Osteoblast (primary cell): ENCODE data around the gene LRBA. TPM values are rescaled to one million over a fixed set of nuclear protein-coding genes. Genes with fewer than 3 reads are reported as not detected.
"Not testable (repeated sequence)": the region's sequence is repeated elsewhere in the genome, so short reads cannot be mapped to it uniquely, and the experiment has no call there.

Source experiments
- DNase-seq: peaks from one replicate; pipeline ENCODE4 v3.0.0; 2011; ENCODE audit warnings: low spot score, mixed read lengths; ENCODE audit not compliant: insufficient read length; ENCODE audit errors: missing footprints
- H2AFZ ChIP-seq: 2 replicates; pipeline ENCODE4 v1.6.0; 2011; ENCODE audit warnings: mild to moderate bottlenecking, low read length
- H3K27ac ChIP-seq: 2 replicates; pipeline ENCODE4 v1.5.1; 2011; ENCODE audit warnings: mild to moderate bottlenecking, low read depth, low read length, moderate library complexity
- H3K27me3 ChIP-seq: 2 replicates; pipeline ENCODE4 v1.6.0; 2012; ENCODE audit warnings: mild to moderate bottlenecking, control low read depth, inconsistent platforms, low read length, moderate library complexity; ENCODE audit not compliant: insufficient read depth
- H3K36me3 ChIP-seq: 2 replicates; pipeline ENCODE4 v1.5.1; 2011; ENCODE audit warnings: mild to moderate bottlenecking, low read length, control low read depth, moderate library complexity; ENCODE audit not compliant: insufficient read depth
- H3K4me1 ChIP-seq: 2 replicates; pipeline ENCODE4 v1.5.1; 2011; ENCODE audit warnings: mild to moderate bottlenecking, low read length, control low read depth, moderate library complexity; ENCODE audit not compliant: insufficient read depth
- H3K4me2 ChIP-seq: 2 replicates; pipeline ENCODE4 v1.6.0; 2011; ENCODE audit warnings: mild to moderate bottlenecking, low read length; ENCODE audit not compliant: insufficient read depth
- H3K4me3 ChIP-seq: fragments of 200-600 bp; sonication (generic); 3 replicates; pipeline ENCODE4 v1.5.1; 2012; ENCODE audit warnings: mild to moderate bottlenecking, low read length, inconsistent platforms; ENCODE audit not compliant: insufficient read depth
- H3K79me2 ChIP-seq: 2 replicates; pipeline ENCODE4 v1.6.0; 2012; ENCODE audit warnings: mild to moderate bottlenecking, low read length, control low read depth, inconsistent platforms; ENCODE audit not compliant: insufficient read depth
- H3K9me3 ChIP-seq: 2 replicates; pipeline ENCODE4 v1.5.1; 2011; ENCODE audit warnings: low read depth, low read length, control low read depth
- H4K20me1 ChIP-seq: 2 replicates; pipeline ENCODE4 v1.6.0; 2012; ENCODE audit warnings: mild to moderate bottlenecking, low read length, control low read depth; ENCODE audit not compliant: insufficient read depth
- total RNA-seq: library from RNA; depleted of rRNA; stranded (reverse); fragments of >200 nt; gene quantifications from 2 replicates; pipeline ENCODE4 v1.2.3, GENCODE V29; 2012
- TF ChIP-seq, protein P1 (sequence below): IDR thresholded peaks from 2 replicates; pipeline ENCODE4 v1.5.1; 2011; ENCODE audit warnings: mild to moderate bottlenecking, low read depth, low read length, moderate library complexity; ENCODE audit errors: extremely low read depth

The LRBA gene
- total RNA-seq, 1 donor = 67.3 TPM

DNA sequence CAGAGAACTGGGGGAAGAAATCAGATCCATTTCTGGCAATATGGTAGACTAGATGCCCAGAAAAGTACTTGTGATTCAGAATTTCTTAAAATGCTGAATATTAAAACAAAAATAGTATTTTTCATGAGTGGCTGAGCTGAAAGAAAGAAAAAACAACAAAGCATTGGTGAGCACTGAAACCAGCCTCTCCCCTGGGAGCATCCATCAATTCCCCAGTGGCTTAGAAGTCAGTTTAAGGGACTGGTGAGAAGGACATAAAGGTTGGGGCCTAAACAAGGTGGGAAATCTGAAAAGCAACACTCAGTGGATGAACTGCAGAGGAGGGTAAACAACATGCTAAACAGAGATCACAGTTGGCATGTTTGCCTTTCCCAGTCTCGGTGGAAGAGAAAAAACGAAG lies 20.4 kb downstream of the LRBA start:
- Histone ChIP-seq H3K27me3 (no peaks in the 10 kb centered on the region), H3K79me2 (peaks cover 19% of the 10 kb centered on the region), H3K4me2 (no peak overlapping the region), H3K36me3 (no peaks in the 10 kb centered on the region), H3K4me1 (no peaks in the 10 kb centered on the region), H4K20me1 (peaks cover 3% of the 10 kb centered on the region), H2AFZ (no peak overlapping the region), H3K9me3 (no peaks in the 10 kb centered on the region), H3K4me3 (no peak overlapping the region), H3K27ac (no peak overlapping the region)
- TF ChIP-seq, protein P1, sequence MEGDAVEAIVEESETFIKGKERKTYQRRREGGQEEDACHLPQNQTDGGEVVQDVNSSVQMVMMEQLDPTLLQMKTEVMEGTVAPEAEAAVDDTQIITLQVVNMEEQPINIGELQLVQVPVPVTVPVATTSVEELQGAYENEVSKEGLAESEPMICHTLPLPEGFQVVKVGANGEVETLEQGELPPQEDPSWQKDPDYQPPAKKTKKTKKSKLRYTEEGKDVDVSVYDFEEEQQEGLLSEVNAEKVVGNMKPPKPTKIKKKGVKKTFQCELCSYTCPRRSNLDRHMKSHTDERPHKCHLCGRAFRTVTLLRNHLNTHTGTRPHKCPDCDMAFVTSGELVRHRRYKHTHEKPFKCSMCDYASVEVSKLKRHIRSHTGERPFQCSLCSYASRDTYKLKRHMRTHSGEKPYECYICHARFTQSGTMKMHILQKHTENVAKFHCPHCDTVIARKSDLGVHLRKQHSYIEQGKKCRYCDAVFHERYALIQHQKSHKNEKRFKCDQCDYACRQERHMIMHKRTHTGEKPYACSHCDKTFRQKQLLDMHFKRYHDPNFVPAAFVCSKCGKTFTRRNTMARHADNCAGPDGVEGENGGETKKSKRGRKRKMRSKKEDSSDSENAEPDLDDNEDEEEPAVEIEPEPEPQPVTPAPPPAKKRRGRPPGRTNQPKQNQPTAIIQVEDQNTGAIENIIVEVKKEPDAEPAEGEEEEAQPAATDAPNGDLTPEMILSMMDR = no peak
- DNase-seq = no peak

DNA sequence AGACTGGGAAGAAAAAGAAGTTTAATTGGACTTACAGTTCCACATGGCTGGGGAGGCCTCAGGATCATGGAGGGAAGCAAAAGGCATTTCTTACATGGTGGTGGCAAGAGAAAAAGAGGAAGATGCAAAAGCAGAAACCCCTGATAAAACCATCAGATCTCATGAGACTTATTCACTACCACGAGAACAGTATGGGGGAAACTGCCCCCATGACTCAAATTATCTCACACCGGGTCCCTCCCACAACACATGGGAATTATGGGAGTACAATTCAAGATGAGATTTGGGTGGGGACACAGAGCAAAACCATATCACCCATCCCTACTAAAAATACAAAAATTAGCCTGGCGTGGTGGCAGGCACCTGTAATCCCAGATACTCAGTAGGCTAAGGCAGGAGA lies 21.5 kb downstream of the LRBA start:
- H3K79me2 ChIP-seq = peaks cover 13% of the 10 kb centered on the region
- not testable (repeated sequence) for H3K27me3 ChIP-seq, H2AFZ ChIP-seq, H3K27ac ChIP-seq, H3K4me2 ChIP-seq, H3K9me3 ChIP-seq, H4K20me1 ChIP-seq, H3K4me1 ChIP-seq, H3K4me3 ChIP-seq, DNase-seq, H3K36me3 ChIP-seq

DNA sequence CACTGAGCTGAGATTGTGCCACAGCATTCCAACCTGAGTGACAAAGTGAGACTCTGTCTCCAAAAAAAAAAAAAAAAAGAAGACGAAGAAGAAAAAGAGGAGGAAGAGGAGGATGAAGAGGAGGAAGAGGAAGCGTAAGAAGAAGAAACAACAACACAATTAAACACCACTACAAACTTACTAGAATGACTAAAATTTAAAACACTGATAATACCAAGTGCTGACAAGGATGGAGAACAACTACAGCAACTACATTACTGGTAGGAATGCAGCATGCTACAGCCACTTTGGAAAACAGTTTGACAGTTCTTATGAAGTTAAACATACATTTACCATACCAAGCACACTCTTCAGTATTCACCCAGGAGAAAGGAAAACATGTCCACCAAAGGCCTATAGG lies 24.1 kb downstream of the LRBA start:
- no peak overlapping the region for H3K4me2 ChIP-seq
- H3K4me1 ChIP-seq = no peaks in the 10 kb centered on the region
- H2AFZ ChIP-seq = no peak overlapping the region
- DNase-seq = no peak
- peaks cover 3% of the 10 kb centered on the region for H4K20me1 ChIP-seq
- no peaks in the 10 kb centered on the region for H3K9me3 ChIP-seq
- H3K36me3 ChIP-seq = no peaks in the 10 kb centered on the region
- H3K79me2 ChIP-seq = peaks cover 18% of the 10 kb centered on the region
- no peak overlapping the region for H3K27ac ChIP-seq
- TF ChIP-seq, protein P1 = no peak
- no peak overlapping the region for H3K4me3 ChIP-seq
- H3K27me3 ChIP-seq = no peaks in the 10 kb centered on the region

DNA sequence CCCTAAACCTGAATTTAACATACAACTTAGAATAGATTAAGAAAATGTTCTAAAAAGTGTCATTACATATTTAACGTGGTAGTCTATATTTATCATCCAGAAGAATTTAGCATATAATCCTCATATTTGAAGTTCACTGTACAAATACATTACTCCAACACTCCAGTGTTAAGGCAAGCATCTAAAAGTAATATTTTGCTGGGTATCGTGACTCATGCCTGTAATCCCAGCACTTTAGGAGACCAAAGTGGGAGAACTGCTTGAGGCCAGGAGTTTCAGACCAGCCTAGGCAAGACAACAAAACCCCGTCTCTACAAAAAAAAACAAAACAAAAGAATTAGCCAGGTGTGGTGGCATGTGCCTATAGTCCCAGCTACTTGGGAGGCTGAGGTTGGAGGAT lies 24.8 kb downstream of the LRBA start:
- Histone ChIP-seq H2AFZ (no peak overlapping the region), H3K27me3 (no peaks in the 10 kb centered on the region), H3K36me3 (no peaks in the 10 kb centered on the region), H3K27ac (no peak overlapping the region), H4K20me1 (peaks cover 3% of the 10 kb centered on the region), H3K9me3 (no peaks in the 10 kb centered on the region), H3K4me1 (no peaks in the 10 kb centered on the region), H3K79me2 (peaks cover 17% of the 10 kb centered on the region), H3K4me2 (no peak overlapping the region), H3K4me3 (no peak overlapping the region)
- no peak for DNase-seq
- TF ChIP-seq, protein P1 = no peak

DNA sequence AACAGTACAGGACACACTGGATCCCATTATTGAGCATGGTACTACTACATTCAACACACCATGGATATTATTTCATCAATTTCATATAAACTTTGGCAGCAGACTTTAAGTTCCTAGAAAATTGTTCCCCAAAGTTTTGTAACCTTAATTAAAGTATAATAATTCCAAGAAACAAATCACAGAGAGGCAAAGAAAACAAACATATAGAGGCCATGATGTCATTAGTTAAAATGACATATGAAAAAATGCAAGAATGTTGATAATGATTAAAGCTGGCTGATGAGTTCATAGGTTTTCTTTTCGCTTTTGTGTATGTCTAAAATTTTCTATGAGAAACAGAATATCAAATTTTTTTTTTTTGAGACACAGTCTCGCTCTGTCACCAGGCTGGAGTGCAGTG lies 26.8 kb downstream of the LRBA start:
- TF ChIP-seq, protein P1 = no peak
- Histone ChIP-seq H2AFZ (no peak overlapping the region), H3K79me2 (peaks cover 17% of the 10 kb centered on the region)

More for the DNA sequence above, 26.8 kb downstream of the LRBA start:
- no peak overlapping the region for H3K4me2 ChIP-seq
- no peaks in the 10 kb centered on the region for H3K4me1 ChIP-seq
- H3K36me3 ChIP-seq = no peaks in the 10 kb centered on the region
- DNase-seq = no peak
- no peaks in the 10 kb centered on the region for H3K27me3 ChIP-seq
- H4K20me1 ChIP-seq = peaks cover 3% of the 10 kb centered on the region
- no peak overlapping the region for H3K4me3 ChIP-seq
- H3K27ac ChIP-seq = no peak overlapping the region
- no peaks in the 10 kb centered on the region for H3K9me3 ChIP-seq
